ENCODE data around the gene CD27.

The CD27 gene

GRCh38 chr12:6434205-6435140 is 10.3 kb upstream of the CD27 start:
- DNase-seq, result peak; percentile 63

- DNase-seq, result no peak
Measured at GRCh38 chr12:6435961-6436715, 8.6 kb upstream of the CD27 start.

- no peak for DNase-seq
Measured at GRCh38 chr12:6437586-6437985, 7.2 kb upstream of the CD27 start.

- DNase-seq, result no peak
Measured at GRCh38 chr12:6438345-6438744, 6.4 kb upstream of the CD27 start.

- DNase-seq, result no peak
Measured at GRCh38 chr12:6440391-6440790, 4.4 kb upstream of the CD27 start.

GRCh38 chr12:6442836-6443235 is 1.9 kb upstream of the CD27 start:
- DNase-seq, result no peak

GRCh38 chr12:6443361-6443983 is 1.3 kb upstream of the CD27 start:
- peak; percentile 80 for DNase-seq

GRCh38 chr12:6444031-6444430 is 724 bp upstream of the CD27 start:
- peak; percentile 47 for DNase-seq

- DNase-seq, result no peak
Measured at GRCh38 chr12:6450091-6450868, 5.5 kb downstream of the CD27 start.

GRCh38 chr12:6450869-6451347 is 6.2 kb downstream of the CD27 start:
- DNase-seq, result peak; percentile 68

GRCh38 chr12:6451348-6452244 is 6.8 kb downstream of the CD27 start, which contains the start of gene TAPBPL:
TAPBPL (plus strand) TSS chr12:6452042; CDS start chr12:6452249, 207 bp downstream.
- peak; percentile 84 for DNase-seq

- DNase-seq, result peak; percentile 55
Measured at GRCh38 chr12:6452245-6452943, 7.6 kb downstream of the CD27 start.

GRCh38 chr12:6452944-6453630 is 8.3 kb downstream of the CD27 start:
- peak; percentile 65 for DNase-seq

GRCh38 chr12:6457220-6457945 is 12.6 kb downstream of the CD27 start:
- no peak for DNase-seq

- no peak for DNase-seq
Measured at GRCh38 chr12:6458281-6459003, 13.7 kb downstream of the CD27 start.

- DNase-seq, result no peak
Measured at GRCh38 chr12:6459004-6459337, 14.2 kb downstream of the CD27 start.

GRCh38 chr12:6460751-6461371 is 16.1 kb downstream of the CD27 start:
- peak; percentile 70 for DNase-seq

Measured in stimulated activated CD4-positive, alpha-beta T cell treated with anti-CD3 and anti-CD28 coated beads, Interleukin-15, amount 100 ng/mL, for 24 hours (primary cell).